Measurements from ENCODE around the gene PLIN3. TPM values are rescaled to one million over a fixed set of nuclear protein-coding genes. Genes with fewer than 3 reads are reported as not detected.
A peak's percentile ranks its signal among the peaks of the same experiment; 100 is the strongest.

The PLIN3 gene
- total and polyA plus RNA-seq, 11 donors = 10.0 to 102 (median 22.9) TPM

DNA sequence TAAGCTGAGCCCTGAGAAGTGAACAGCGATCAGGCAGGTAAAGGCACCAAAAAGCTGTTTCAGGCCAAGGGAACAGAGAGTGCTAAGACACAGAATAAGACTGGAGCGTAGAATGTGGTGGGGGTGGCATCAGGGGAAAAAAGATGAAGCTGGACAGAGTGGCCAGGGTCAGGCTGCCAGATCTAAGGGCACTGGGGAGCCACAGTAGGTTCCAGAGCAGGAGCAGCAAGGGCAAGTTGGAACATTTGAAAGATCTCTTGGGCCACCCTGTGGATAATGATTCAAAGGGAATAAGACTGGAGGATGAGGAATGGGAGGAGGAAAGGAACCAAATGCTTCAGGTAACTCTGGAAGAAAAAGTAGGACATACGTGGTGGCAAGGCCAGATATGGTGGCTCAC, 6.5 kb upstream of the PLIN3 start:
- Histone ChIP-seq H3K9me3 (no peaks in the 10 kb centered on the region), H3K27ac (no peak overlapping the region), H3K4me1 (peaks cover 0 to 18% (median 0%) of the 10 kb centered on the region in 12 donors), H3K36me3 (no peaks in the 10 kb centered on the region), H3K4me3 (no peak overlapping the region), H3K27me3 (peaks cover 0 to 12% (median 0%) of the 10 kb centered on the region in 9 donors)
- 87 to 94% (median 90%) methylated on average over 3 of the region's 3 CpGs for WGBS, 4 donors
- ATAC-seq (no peak), DNase-seq (no peak)
- intact Hi-C loops (cut with DNase I) = loop anchor here in 9 of 10 donors (1.0 to 5.0 kb wide), 5 partner anchors 37 to 158 kb away; no protein-coding TSS in a partner anchor
- TF ChIP-seq POLR2A (IDR thresholded peaks at IDR 0.05) = no peak

DNA sequence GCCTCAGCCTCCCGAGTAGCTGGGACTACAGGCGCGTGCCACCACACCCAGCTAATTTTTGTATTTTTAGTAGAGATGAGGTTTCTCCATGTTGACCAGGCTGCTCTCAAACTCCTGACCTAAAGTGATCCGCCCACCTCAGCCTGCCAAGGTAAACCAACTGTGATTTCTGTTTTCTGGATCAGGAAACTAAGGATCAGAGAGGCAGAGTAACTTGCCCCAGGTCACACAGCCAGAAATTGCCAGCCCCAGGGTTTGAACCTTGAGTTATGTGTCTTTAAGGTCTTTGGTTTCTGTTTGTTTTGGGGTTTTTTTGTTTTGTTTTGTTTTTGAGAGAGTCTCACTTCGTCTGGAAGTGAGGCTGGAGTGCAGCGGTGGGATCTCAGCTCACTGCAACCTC, 4.2 kb upstream of the PLIN3 start:
- Histone ChIP-seq H3K9me3 (no peaks in the 10 kb centered on the region), H3K27ac (no peak overlapping the region), H3K36me3 (no peaks in the 10 kb centered on the region), H3K4me3 (no peak overlapping the region), H3K27me3 (no peaks in the 10 kb centered on the region), H3K4me1 (peaks cover 0 to 28% (median 4%) of the 10 kb centered on the region in 12 donors)
- ATAC-seq (no peak), DNase-seq (no peak)
- WGBS, 4 donors = 66 to 90% (median 77%) methylated on average over 6 of the region's 6 CpGs
- TF ChIP-seq POLR2A (IDR thresholded peaks at IDR 0.05) = no peak
- TF ChIP-seq, protein P1, sequence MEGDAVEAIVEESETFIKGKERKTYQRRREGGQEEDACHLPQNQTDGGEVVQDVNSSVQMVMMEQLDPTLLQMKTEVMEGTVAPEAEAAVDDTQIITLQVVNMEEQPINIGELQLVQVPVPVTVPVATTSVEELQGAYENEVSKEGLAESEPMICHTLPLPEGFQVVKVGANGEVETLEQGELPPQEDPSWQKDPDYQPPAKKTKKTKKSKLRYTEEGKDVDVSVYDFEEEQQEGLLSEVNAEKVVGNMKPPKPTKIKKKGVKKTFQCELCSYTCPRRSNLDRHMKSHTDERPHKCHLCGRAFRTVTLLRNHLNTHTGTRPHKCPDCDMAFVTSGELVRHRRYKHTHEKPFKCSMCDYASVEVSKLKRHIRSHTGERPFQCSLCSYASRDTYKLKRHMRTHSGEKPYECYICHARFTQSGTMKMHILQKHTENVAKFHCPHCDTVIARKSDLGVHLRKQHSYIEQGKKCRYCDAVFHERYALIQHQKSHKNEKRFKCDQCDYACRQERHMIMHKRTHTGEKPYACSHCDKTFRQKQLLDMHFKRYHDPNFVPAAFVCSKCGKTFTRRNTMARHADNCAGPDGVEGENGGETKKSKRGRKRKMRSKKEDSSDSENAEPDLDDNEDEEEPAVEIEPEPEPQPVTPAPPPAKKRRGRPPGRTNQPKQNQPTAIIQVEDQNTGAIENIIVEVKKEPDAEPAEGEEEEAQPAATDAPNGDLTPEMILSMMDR (IDR thresholded peaks at IDR 0.05) = no peak
- intact Hi-C loops (cut with DNase I) = loop anchor here (1.0 to 5.0 kb wide), 7 partner anchors 39 to 161 kb away; no protein-coding TSS in a partner anchor

DNA sequence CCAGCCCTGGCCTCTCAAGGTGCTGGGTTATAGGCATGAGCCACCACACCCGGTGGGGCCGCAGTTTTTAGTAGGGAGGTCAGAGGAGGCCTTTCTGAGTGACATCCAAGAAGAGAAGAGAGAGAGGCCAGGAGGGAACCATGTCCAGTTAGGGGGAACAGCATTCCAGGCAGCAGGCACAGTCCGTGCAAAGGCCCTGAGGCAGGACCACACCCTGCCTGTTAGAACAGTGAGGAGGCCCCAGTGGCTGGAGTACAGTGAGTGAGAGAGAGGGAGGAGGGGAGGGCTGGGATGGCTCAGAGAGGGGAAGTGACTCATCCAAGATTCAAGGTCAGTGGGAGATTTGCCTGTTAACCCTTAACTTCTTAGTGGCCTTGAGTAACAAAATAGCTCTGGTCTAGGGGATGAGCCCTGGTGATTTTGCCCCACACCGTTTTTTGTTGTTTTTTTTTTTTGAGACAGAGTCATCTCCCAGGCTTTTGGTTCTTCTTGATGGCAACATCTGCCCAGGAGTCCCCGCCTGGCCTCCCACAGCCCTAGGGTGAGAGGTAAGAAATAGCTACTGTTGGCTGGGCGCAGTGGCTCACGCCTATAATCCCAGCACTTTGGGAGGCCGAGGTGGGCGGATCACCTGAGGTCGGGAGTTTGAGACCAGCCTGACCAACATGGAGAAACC, 2.7 kb upstream of the PLIN3 start:
- H3K4me3 ChIP-seq = no peak overlapping the region
- ATAC-seq (peak in 2 of 4 donors; percentile 51 to 54), DNase-seq (peak in 3 of 5 donors; percentile 46 to 82 (median 68))
- H3K27me3 ChIP-seq = no peaks in the 10 kb centered on the region
- TF ChIP-seq, protein P1 (IDR thresholded peaks at IDR 0.05) = no peak
- no peak for TF ChIP-seq POLR2A (IDR thresholded peaks at IDR 0.05)
- intact Hi-C loops (cut with DNase I) = loop anchor here in 5 of 10 donors (2.0 to 5.0 kb wide), 3 partner anchors 42 to 162 kb away; no protein-coding TSS in a partner anchor
- 70 to 81% (median 79%) methylated on average over 10 of the region's 10 CpGs for WGBS, 4 donors
- peaks cover 0 to 35% (median 9%) of the 10 kb centered on the region in 12 donors for H3K4me1 ChIP-seq
- H3K27ac ChIP-seq = peak overlapping the region in 1 of 12 donors; percentile 56
- H3K36me3 ChIP-seq = no peaks in the 10 kb centered on the region
- no peaks in the 10 kb centered on the region for H3K9me3 ChIP-seq

DNA sequence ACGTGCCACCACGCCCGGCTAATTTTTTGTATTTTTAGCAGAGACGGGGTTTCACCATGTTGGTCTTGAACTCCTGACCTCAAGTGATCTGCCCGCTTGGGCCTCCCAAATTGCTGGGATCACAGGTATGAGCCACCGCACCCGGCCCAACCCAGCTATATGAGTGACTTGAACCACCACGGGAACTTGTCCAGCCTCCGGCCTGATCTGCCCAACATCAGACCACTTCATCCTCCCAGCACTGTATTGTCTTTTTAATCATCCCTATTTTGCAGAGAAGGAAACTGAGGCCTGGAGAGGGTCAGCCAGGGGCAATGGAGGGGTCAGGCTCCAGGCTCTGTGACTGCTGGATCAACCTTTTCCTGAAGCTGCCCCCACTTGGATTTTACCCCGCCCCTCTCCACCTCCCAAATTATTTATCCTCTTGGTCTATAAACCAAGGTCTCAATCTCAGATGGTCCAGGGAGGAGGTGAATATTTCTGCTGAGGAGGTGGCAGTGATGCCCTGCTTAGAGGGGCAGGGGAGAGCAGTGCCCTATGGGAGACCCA, 893 bp upstream of the PLIN3 start:
- Histone ChIP-seq H3K4me3 (peak overlapping the region in 9 of 12 donors; percentile 53 to 92 (median 79)), H3K36me3 (no peaks in the 10 kb centered on the region), H3K27ac (peak overlapping the region in 2 of 12 donors; percentile 88 to 93), H3K4me1 (peaks cover 0 to 35% (median 9%) of the 10 kb centered on the region in 12 donors), H3K27me3 (no peaks in the 10 kb centered on the region), H3K9me3 (no peaks in the 10 kb centered on the region)
- intact Hi-C loops (cut with DNase I) = loop anchor here in 3 of 10 donors (2.0 to 5.0 kb wide), 2 partner anchors 99 to 162 kb away; partner anchors contain the start of gene KDM4B (in 2 of the 3)
- DNase-seq = no peak
- TF ChIP-seq POLR2A (IDR thresholded peaks at IDR 0.05) = no peak
- TF ChIP-seq, protein P1 (IDR thresholded peaks at IDR 0.05) = no peak
- WGBS, 4 donors = 66 to 83% (median 77%) methylated on average over 10 of the region's 10 CpGs
- no peak for ATAC-seq
